ENCODE measurements around the gene REELD1. TPM values are rescaled to one million over a fixed set of nuclear protein-coding genes. Genes with fewer than 3 reads are reported as not detected.

Gene REELD1
- total and polyA plus RNA-seq, 3 experiments from 2014 or later = 0.18 to 0.46 TPM; not detected in 1

GRCh38 chr4:146257511-146257910 lies 43.2 kb downstream of the REELD1 start:
- no peaks in the 10 kb centered on the region for H3K36me3 ChIP-seq (ENCODE audit: insufficient read depth, low read length)
- ChIA-PET CTCF (no interaction called here), POLR2A (no interaction called here)
- no peaks in the 10 kb centered on the region for H3K4me1 ChIP-seq (ENCODE audit: insufficient read depth, low read length)
- no peaks in the 10 kb centered on the region for H3K27me3 ChIP-seq (ENCODE audit: insufficient read depth, low read length, poor library complexity, severe bottlenecking)
- Mint-ChIP-seq H3K9me3 (no peaks in the 10 kb centered on the region), H3K27me3 (no peaks in the 10 kb centered on the region), H3K4me3 (no peak overlapping the region), H3K27ac (no peak overlapping the region), H3K36me3 (peaks cover 0 to 29% (median 16%) of the 10 kb centered on the region in 3 donors), H3K4me1 (no peaks in the 10 kb centered on the region)
- no peak overlapping the region for H3K4me3 ChIP-seq (ENCODE audit: low read length)
- no peak overlapping the region for H3K27ac ChIP-seq (ENCODE audit: low read depth, low read length)
- DNase-seq = no peak
- no peaks in the 10 kb centered on the region for H3K9me3 ChIP-seq (ENCODE audit: low read length)

- no peak overlapping the region for H3K27ac Mint-ChIP-seq
- H3K4me1 ChIP-seq (ENCODE audit: insufficient read depth, low read length) = no peaks in the 10 kb centered on the region
- H3K36me3 Mint-ChIP-seq = peaks cover 0 to 31% (median 19%) of the 10 kb centered on the region in 3 donors
- no peak overlapping the region for H3K4me3 ChIP-seq (ENCODE audit: low read length)
- CTCF ChIA-PET = interaction anchor here (1.5 kb wide), 1 partner anchor 10 kb away, joined by 4 read pairs; no protein-coding TSS in a partner anchor
- H3K27me3 Mint-ChIP-seq = no peaks in the 10 kb centered on the region
- H3K27ac ChIP-seq (ENCODE audit: low read depth, low read length) = no peak overlapping the region
- H3K9me3 Mint-ChIP-seq = no peaks in the 10 kb centered on the region
- H3K4me3 Mint-ChIP-seq = peak overlapping the region in 1 of 7 donors; percentile 37
- POLR2A ChIA-PET = no interaction called here
- H3K4me1 Mint-ChIP-seq = no peaks in the 10 kb centered on the region
- no peak for DNase-seq
- H3K27me3 ChIP-seq (ENCODE audit: insufficient read depth, low read length, poor library complexity, severe bottlenecking) = no peaks in the 10 kb centered on the region
- no peaks in the 10 kb centered on the region for H3K36me3 ChIP-seq (ENCODE audit: insufficient read depth, low read length)
- H3K9me3 ChIP-seq (ENCODE audit: low read length) = no peaks in the 10 kb centered on the region
Measured at GRCh38 chr4:146260521-146260920, 46.2 kb downstream of the REELD1 start.

GRCh38 chr4:146261041-146261440 lies 46.7 kb downstream of the REELD1 start:
- H3K4me1 ChIP-seq (ENCODE audit: insufficient read depth, low read length) = no peaks in the 10 kb centered on the region
- no peaks in the 10 kb centered on the region for H3K27me3 ChIP-seq (ENCODE audit: insufficient read depth, low read length, poor library complexity, severe bottlenecking)
- no peak overlapping the region for H3K27ac ChIP-seq (ENCODE audit: low read depth, low read length)
- no peak overlapping the region for H3K4me3 ChIP-seq (ENCODE audit: low read length)
- peaks cover 0 to 27% (median 19%) of the 10 kb centered on the region in 3 donors for H3K36me3 Mint-ChIP-seq
- H3K9me3 Mint-ChIP-seq = no peaks in the 10 kb centered on the region
- no peak for DNase-seq
- no peaks in the 10 kb centered on the region for H3K4me1 Mint-ChIP-seq
- ChIA-PET POLR2A (no interaction called here), CTCF (interaction anchor here (1.5 kb wide), 1 partner anchor 11 kb away, joined by 4 read pairs; no protein-coding TSS in a partner anchor)
- no peaks in the 10 kb centered on the region for H3K27me3 Mint-ChIP-seq
- no peak overlapping the region for H3K4me3 Mint-ChIP-seq
- H3K36me3 ChIP-seq (ENCODE audit: insufficient read depth, low read length) = no peaks in the 10 kb centered on the region
- H3K27ac Mint-ChIP-seq = peak overlapping the region in 1 of 8 donors; percentile 75
- no peaks in the 10 kb centered on the region for H3K9me3 ChIP-seq (ENCODE audit: low read length)

- no peaks in the 10 kb centered on the region for H3K36me3 ChIP-seq (ENCODE audit: insufficient read depth, low read length)
- no peaks in the 10 kb centered on the region for H3K27me3 ChIP-seq (ENCODE audit: insufficient read depth, low read length, poor library complexity, severe bottlenecking)
- H3K4me3 Mint-ChIP-seq = no peak overlapping the region
- no peak overlapping the region for H3K27ac Mint-ChIP-seq
- H3K4me1 Mint-ChIP-seq = no peaks in the 10 kb centered on the region
- no peak overlapping the region for H3K4me3 ChIP-seq (ENCODE audit: low read length)
- H3K36me3 Mint-ChIP-seq = peaks cover 0 to 11% (median 11%) of the 10 kb centered on the region in 3 donors
- DNase-seq = no peak
- H3K27me3 Mint-ChIP-seq = no peaks in the 10 kb centered on the region
- H3K4me1 ChIP-seq (ENCODE audit: insufficient read depth, low read length) = no peaks in the 10 kb centered on the region
- H3K9me3 ChIP-seq (ENCODE audit: low read length) = no peaks in the 10 kb centered on the region
- ChIA-PET POLR2A (no interaction called here), CTCF (no interaction called here)
- no peak overlapping the region for H3K27ac ChIP-seq (ENCODE audit: low read depth, low read length)
- H3K9me3 Mint-ChIP-seq = no peaks in the 10 kb centered on the region
Measured at GRCh38 chr4:146263793-146264192, 49.5 kb downstream of the REELD1 start.

GRCh38 chr4:146265950-146266490 lies 51.7 kb downstream of the REELD1 start:
- H3K4me1 Mint-ChIP-seq = no peaks in the 10 kb centered on the region
- Histone ChIP-seq H3K9me3 (ENCODE audit: low read length) (no peaks in the 10 kb centered on the region), H3K36me3 (ENCODE audit: insufficient read depth, low read length) (no peaks in the 10 kb centered on the region), H3K27me3 (ENCODE audit: insufficient read depth, low read length, poor library complexity, severe bottlenecking) (no peaks in the 10 kb centered on the region), H3K4me3 (ENCODE audit: low read length) (no peak overlapping the region), H3K27ac (ENCODE audit: low read depth, low read length) (no peak overlapping the region), H3K4me1 (ENCODE audit: insufficient read depth, low read length) (no peaks in the 10 kb centered on the region)
- POLR2A ChIA-PET = no interaction called here
- H3K9me3 Mint-ChIP-seq = no peaks in the 10 kb centered on the region
- CTCF ChIA-PET = no interaction called here
- no peaks in the 10 kb centered on the region for H3K27me3 Mint-ChIP-seq
- no peak overlapping the region for H3K27ac Mint-ChIP-seq
- DNase-seq = no peak
- H3K36me3 Mint-ChIP-seq = peaks cover 4 to 12% (median 9%) of the 10 kb centered on the region in 3 donors
- H3K4me3 Mint-ChIP-seq = no peak overlapping the region

GRCh38 chr4:146267826-146268225 lies 53.5 kb downstream of the REELD1 start:
- peaks cover 9 to 12% (median 10%) of the 10 kb centered on the region in 3 donors for H3K36me3 Mint-ChIP-seq
- CTCF ChIA-PET = no interaction called here

GRCh38 chr4:146269228-146269653 lies 54.9 kb downstream of the REELD1 start:
- H3K4me3 ChIP-seq (ENCODE audit: low read length) = no peak overlapping the region
- no peaks in the 10 kb centered on the region for H3K4me1 ChIP-seq (ENCODE audit: insufficient read depth, low read length)
- no peaks in the 10 kb centered on the region for H3K9me3 ChIP-seq (ENCODE audit: low read length)
- Mint-ChIP-seq H3K27ac (no peak overlapping the region), H3K4me3 (no peak overlapping the region), H3K36me3 (peaks cover 7 to 9% (median 8%) of the 10 kb centered on the region in 3 donors), H3K9me3 (no peaks in the 10 kb centered on the region), H3K27me3 (no peaks in the 10 kb centered on the region), H3K4me1 (no peaks in the 10 kb centered on the region)
- POLR2A ChIA-PET = no interaction called here
- DNase-seq = no peak
- CTCF ChIA-PET = no interaction called here
- no peaks in the 10 kb centered on the region for H3K36me3 ChIP-seq (ENCODE audit: insufficient read depth, low read length)
- no peaks in the 10 kb centered on the region for H3K27me3 ChIP-seq (ENCODE audit: insufficient read depth, low read length, poor library complexity, severe bottlenecking)
- no peak overlapping the region for H3K27ac ChIP-seq (ENCODE audit: low read depth, low read length)

More at GRCh38 chr4:146267826-146268225, 53.5 kb downstream of the REELD1 start:
- POLR2A ChIA-PET = no interaction called here
- Histone ChIP-seq H3K4me3 (ENCODE audit: low read length) (no peak overlapping the region), H3K4me1 (ENCODE audit: insufficient read depth, low read length) (no peaks in the 10 kb centered on the region), H3K27me3 (ENCODE audit: insufficient read depth, low read length, poor library complexity, severe bottlenecking) (no peaks in the 10 kb centered on the region), H3K36me3 (ENCODE audit: insufficient read depth, low read length) (no peaks in the 10 kb centered on the region), H3K27ac (ENCODE audit: low read depth, low read length) (no peak overlapping the region), H3K9me3 (ENCODE audit: low read length) (no peaks in the 10 kb centered on the region)
- no peak overlapping the region for H3K27ac Mint-ChIP-seq
- no peak for DNase-seq
- H3K27me3 Mint-ChIP-seq = no peaks in the 10 kb centered on the region
- no peak overlapping the region for H3K4me3 Mint-ChIP-seq
- H3K9me3 Mint-ChIP-seq = no peaks in the 10 kb centered on the region
- H3K4me1 Mint-ChIP-seq = no peaks in the 10 kb centered on the region

GRCh38 chr4:146271466-146271865 lies 57.1 kb downstream of the REELD1 start:
- H3K36me3 ChIP-seq (ENCODE audit: insufficient read depth, low read length) = no peaks in the 10 kb centered on the region
- no peak overlapping the region for H3K4me3 ChIP-seq (ENCODE audit: low read length)
- H3K36me3 Mint-ChIP-seq = peaks cover 7 to 19% (median 11%) of the 10 kb centered on the region in 3 donors
- no peaks in the 10 kb centered on the region for H3K27me3 Mint-ChIP-seq
- no peak for DNase-seq
- H3K4me1 Mint-ChIP-seq = no peaks in the 10 kb centered on the region
- no peak overlapping the region for H3K4me3 Mint-ChIP-seq
- no peaks in the 10 kb centered on the region for H3K9me3 ChIP-seq (ENCODE audit: low read length)
- no peak overlapping the region for H3K27ac ChIP-seq (ENCODE audit: low read depth, low read length)
- no peaks in the 10 kb centered on the region for H3K27me3 ChIP-seq (ENCODE audit: insufficient read depth, low read length, poor library complexity, severe bottlenecking)
- ChIA-PET POLR2A (no interaction called here), CTCF (interaction anchor here (0.5 kb wide), 1 partner anchor 917 kb away, joined by 3 read pairs; no protein-coding TSS in a partner anchor)
- H3K4me1 ChIP-seq (ENCODE audit: insufficient read depth, low read length) = no peaks in the 10 kb centered on the region
- H3K9me3 Mint-ChIP-seq = no peaks in the 10 kb centered on the region
- peak overlapping the region in 2 of 8 donors; percentile 12 to 36 for H3K27ac Mint-ChIP-seq
